ENCODE measurements around the gene SLC39A13. TPM values are rescaled to one million over a fixed set of nuclear protein-coding genes. Genes with fewer than 3 reads are reported as not detected.

The SLC39A13 gene
- total RNA-seq, 1 donor from 2014 or later, result 18.2 TPM

DNA sequence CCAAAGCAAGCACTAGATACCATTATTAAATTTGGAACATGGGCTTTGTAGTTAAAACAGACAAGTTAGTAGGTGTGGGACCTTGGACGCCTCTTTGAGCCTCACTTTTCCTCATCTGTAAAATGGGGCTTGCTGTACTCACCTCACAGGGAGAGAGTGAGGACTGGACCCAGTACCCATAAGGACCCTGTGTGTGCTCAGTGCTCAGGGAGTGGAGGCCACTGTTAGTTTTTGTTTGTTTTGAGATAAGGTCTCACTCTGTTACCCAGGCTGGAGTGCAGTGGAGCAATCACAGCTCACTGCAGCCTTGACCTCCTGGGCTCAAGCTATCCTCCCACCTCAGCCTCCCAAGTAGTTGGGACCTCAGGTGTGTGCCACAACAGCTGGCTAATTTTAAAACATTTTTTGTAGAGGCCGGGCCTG, 31.7 kb downstream of the SLC39A13 start:
- no peak for FAIRE-seq
- Histone ChIP-seq H3K4me3 (ENCODE audit: low read depth, low read length) (no peak overlapping the region), H3K36me3 (ENCODE audit: control insufficient read depth, insufficient read depth, low read length) (no peaks in the 10 kb centered on the region), H3K27me3 (ENCODE audit: control insufficient read depth, insufficient read depth, low read length) (no peaks in the 10 kb centered on the region)
- TF ChIP-seq, protein P1, sequence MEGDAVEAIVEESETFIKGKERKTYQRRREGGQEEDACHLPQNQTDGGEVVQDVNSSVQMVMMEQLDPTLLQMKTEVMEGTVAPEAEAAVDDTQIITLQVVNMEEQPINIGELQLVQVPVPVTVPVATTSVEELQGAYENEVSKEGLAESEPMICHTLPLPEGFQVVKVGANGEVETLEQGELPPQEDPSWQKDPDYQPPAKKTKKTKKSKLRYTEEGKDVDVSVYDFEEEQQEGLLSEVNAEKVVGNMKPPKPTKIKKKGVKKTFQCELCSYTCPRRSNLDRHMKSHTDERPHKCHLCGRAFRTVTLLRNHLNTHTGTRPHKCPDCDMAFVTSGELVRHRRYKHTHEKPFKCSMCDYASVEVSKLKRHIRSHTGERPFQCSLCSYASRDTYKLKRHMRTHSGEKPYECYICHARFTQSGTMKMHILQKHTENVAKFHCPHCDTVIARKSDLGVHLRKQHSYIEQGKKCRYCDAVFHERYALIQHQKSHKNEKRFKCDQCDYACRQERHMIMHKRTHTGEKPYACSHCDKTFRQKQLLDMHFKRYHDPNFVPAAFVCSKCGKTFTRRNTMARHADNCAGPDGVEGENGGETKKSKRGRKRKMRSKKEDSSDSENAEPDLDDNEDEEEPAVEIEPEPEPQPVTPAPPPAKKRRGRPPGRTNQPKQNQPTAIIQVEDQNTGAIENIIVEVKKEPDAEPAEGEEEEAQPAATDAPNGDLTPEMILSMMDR (IDR thresholded peaks at IDR 0.05; ENCODE audit: insufficient read depth, low read length, severe bottlenecking), result no peak
- no peak for DNase-seq (ENCODE audit: low read depth)

DNA sequence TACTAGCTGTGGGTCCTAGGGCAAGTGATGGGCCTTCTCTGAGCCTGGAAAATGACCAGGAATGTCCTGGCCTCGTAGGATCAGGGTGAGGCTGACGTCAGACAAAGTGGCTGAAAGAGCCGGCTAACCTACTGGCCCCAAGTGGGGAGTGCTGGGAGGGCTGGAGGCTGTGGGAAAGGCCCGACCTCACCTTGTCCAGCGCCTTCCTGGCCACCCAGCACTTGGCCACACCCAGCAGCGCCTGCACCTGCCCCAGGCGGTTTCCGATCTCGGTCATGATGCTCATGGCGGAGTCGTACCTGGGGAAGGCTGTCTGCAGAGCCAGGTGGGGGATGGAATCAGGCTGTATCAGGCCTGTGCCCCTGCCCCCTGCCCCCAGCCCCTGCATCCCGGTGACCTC, 33.0 kb downstream of the SLC39A13 start:
- no peak overlapping the region for H3K4me3 ChIP-seq (ENCODE audit: low read depth, low read length)
- no peak for FAIRE-seq
- TF ChIP-seq, protein P1 (IDR thresholded peaks at IDR 0.05; ENCODE audit: insufficient read depth, low read length, severe bottlenecking), result no peak
- no peak for DNase-seq (ENCODE audit: low read depth)
- H3K36me3 ChIP-seq (ENCODE audit: control insufficient read depth, insufficient read depth, low read length), result no peaks in the 10 kb centered on the region
- no peaks in the 10 kb centered on the region for H3K27me3 ChIP-seq (ENCODE audit: control insufficient read depth, insufficient read depth, low read length)

DNA sequence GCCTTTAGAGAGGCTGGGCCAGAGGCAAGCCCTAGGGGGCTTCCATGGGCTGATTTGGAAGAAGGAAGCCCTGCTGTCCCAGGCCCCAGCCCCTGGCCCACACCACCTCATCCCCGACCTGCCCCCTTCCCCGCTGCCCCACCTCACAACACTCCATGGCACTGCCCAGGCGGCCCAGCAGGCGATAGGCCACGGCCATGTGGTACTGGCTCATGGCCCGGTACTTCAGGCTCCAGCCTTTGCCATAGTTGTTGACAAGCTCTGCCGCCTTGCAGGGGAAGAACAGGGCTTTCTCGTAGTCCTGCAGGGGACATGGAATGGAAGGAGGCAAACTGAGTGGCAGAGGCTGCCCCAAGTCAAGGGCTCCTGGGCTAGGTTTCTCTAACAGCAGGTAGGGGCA, 34.1 kb downstream of the SLC39A13 start:
- FAIRE-seq (no peak), DNase-seq (ENCODE audit: low read depth) (no peak)
- Histone ChIP-seq H3K4me3 (ENCODE audit: low read depth, low read length) (no peak overlapping the region), H3K27me3 (ENCODE audit: control insufficient read depth, insufficient read depth, low read length) (no peaks in the 10 kb centered on the region), H3K36me3 (ENCODE audit: control insufficient read depth, insufficient read depth, low read length) (no peaks in the 10 kb centered on the region)
- TF ChIP-seq, protein P1 (IDR thresholded peaks at IDR 0.05; ENCODE audit: insufficient read depth, low read length, severe bottlenecking), result no peak

DNA sequence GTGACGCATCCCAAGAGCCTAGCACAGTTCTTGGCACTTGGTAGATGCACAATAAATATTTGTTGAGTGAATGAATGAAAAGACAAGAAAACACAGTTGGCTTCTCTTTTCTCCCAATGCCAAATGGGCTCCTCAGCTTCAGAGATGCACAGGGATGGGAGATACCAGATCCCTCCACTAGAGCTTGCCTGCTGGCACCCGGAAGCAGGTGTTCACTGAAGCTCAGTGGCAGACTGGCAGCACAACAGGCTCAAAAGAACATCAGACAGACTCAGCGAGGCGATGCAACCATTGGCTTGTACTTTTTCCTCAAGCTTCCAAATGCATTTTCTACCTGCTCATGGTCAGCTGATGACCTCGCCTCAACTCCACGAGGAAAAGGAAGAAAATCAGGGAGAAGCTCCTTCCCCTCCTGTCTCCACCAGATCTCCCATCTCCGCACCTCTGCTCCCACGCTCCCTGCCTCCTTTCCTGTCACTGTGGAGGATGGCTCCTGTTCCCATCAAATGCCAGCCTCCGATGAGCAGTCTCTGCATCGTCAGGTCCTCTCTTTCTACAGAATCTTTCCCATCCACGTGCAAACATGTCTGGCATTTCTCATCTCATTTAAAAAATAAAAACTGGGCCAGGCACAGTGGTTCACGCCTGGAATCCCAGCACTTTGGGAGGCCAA, 34.8 kb downstream of the SLC39A13 start:
- DNase-seq (ENCODE audit: low read depth), result no peak
- peak; percentile 13 for FAIRE-seq
- Histone ChIP-seq H3K4me3 (ENCODE audit: low read depth, low read length) (no peak overlapping the region), H3K27me3 (ENCODE audit: control insufficient read depth, insufficient read depth, low read length) (no peaks in the 10 kb centered on the region), H3K36me3 (ENCODE audit: control insufficient read depth, insufficient read depth, low read length) (no peaks in the 10 kb centered on the region)
- TF ChIP-seq, protein P1 (IDR thresholded peaks at IDR 0.05; ENCODE audit: insufficient read depth, low read length, severe bottlenecking), result no peak

DNA sequence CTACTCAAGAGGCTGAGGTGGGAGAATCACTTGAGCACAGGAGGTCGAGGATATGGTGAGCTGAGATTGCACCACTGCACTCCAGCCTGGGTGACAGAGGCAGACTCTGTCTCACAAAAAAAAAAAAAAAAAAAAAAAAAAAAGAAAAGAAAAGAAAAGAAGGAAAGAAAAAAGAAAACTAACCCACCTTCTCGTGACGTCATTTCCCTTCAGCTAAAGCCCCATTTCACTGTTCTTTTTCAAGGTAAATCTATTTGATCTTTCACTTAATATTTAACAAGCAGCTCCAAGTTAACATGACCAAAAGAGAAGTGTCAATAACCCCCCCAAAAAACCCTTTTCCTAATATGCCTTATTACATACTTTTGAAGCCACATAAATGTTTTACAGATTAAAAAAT, 35.4 kb downstream of the SLC39A13 start:
- no peak for DNase-seq (ENCODE audit: low read depth)
- TF ChIP-seq, protein P1 (IDR thresholded peaks at IDR 0.05; ENCODE audit: insufficient read depth, low read length, severe bottlenecking), result no peak

DNA sequence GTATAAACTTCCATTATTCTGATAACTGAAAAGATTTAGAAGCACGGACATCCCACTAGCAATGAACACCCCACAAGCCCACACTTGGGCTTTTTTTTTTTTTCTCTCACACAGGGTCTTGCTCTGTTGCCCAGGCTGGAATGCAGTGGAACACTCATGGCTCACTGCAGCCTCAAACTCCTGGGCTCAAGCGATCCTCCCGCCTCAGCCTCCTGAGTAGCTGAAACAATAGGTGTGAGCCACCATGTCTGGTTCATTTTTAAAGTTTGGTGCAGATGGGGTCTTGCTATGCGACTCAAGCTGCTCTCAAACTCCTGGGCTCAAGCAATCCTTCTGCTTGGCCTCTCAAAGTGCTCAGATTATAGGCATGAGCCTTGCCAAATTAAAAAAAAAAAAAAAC, 37.5 kb downstream of the SLC39A13 start:
- no peak overlapping the region for H3K4me3 ChIP-seq (ENCODE audit: low read depth, low read length)
- H3K27me3 ChIP-seq (ENCODE audit: control insufficient read depth, insufficient read depth, low read length), result no peaks in the 10 kb centered on the region
- no peak for FAIRE-seq
- DNase-seq (ENCODE audit: low read depth), result no peak
- TF ChIP-seq, protein P1 (IDR thresholded peaks at IDR 0.05; ENCODE audit: insufficient read depth, low read length, severe bottlenecking), result no peak
- no peaks in the 10 kb centered on the region for H3K36me3 ChIP-seq (ENCODE audit: control insufficient read depth, insufficient read depth, low read length)

More for the DNA sequence above, 35.4 kb downstream of the SLC39A13 start:
- H3K4me3 ChIP-seq (ENCODE audit: low read depth, low read length), result no peak overlapping the region
- no peaks in the 10 kb centered on the region for H3K27me3 ChIP-seq (ENCODE audit: control insufficient read depth, insufficient read depth, low read length)
- H3K36me3 ChIP-seq (ENCODE audit: control insufficient read depth, insufficient read depth, low read length), result no peaks in the 10 kb centered on the region
- no peak for FAIRE-seq
